HCT116 (cell line): ENCODE results near the gene FUCA2. TPM values are rescaled to one million over a fixed set of nuclear protein-coding genes. Genes with fewer than 3 reads are reported as not detected.

Experiments used
- ATAC-seq: fragments of 200-7000 bp; cut with Tn5 transposase; 2 replicates; pipeline ENCODE4 v1.9.1; 2020; ENCODE audit warnings: mild to moderate bottlenecking, moderate library complexity
- BruUV-seq: library from RNA; stranded (reverse); fragments of 400-500 nt; replicated peaks from 2 replicates; lab custom pipeline; 2021; lab: Mats Ljungman, UMichigan
- CTCF ChIA-PET: fragments of 300-600 bp; sonication (Branson Sonifier 250); formaldehyde crosslinking; loops from one replicate; lab custom pipeline; 2021; ENCODE audit warnings: antibody characterized with exemption; lab: Charles Lee
- POLR2A ChIA-PET: fragments of 300-600, 350-600 bp; sonication (Branson Sonifier 250); formaldehyde crosslinking; loops from one replicate; lab custom pipeline; 2021; ENCODE audit warnings: antibody characterized with exemption; lab: Charles Lee
- RAD21 ChIA-PET, 2 experiments: fragments of 300-600 bp; sonication (Branson Sonifier 250); formaldehyde crosslinking; loops; one replicate each; lab custom pipeline; 2023; ENCODE audit warnings: low total read pairs in 2 of 2; ENCODE audit not compliant: uncharacterized antibody in 2 of 2, unreplicated experiment in 2 of 2, low non-redundant PET in 1 of 2; lab: Charles Lee
- DNase-seq: peaks from one replicate; pipeline ENCODE4 v3.0.0-alpha.2; 2010; ENCODE audit warnings: low read depth, low spot score
- H2AFZ ChIP-seq: fragments of 200-600 bp; shearing (Covaris generic), sonication (generic); 2 replicates; pipeline ENCODE4 v1.6.1; 2017; ENCODE audit warnings: low read depth, mixed run types, mixed read lengths, antibody characterized with exemption, low read length; ENCODE audit not compliant: poor library complexity, severe bottlenecking
- H3K27ac ChIP-seq: 2 replicates; pipeline ENCODE4 v1.5.1; 2012; ENCODE audit warnings: low read depth, low read length
- H3K27me3 ChIP-seq: fragments of 200-600 bp; sonication (generic); 2 replicates; pipeline ENCODE4 v1.6.1; 2016; ENCODE audit warnings: mixed run types, low read length, mixed read lengths; ENCODE audit not compliant: insufficient read depth
- H3K36me3 ChIP-seq, 2 experiments: fragments of 200-500 bp in 1 of 2; fragments of 200-600 bp in 1 of 2; sonication (Bioruptor generic) in 1 of 2; sonication (generic) in 1 of 2; 2 replicates each; pipeline versions ENCODE4 v1.5.1 to v1.6.1; 2014 to 2016; ENCODE audit warnings: low read length in 2 of 2, inconsistent platforms in 1 of 2, mixed read lengths in 1 of 2, mixed run types in 1 of 2; ENCODE audit not compliant: insufficient read depth in 2 of 2, control insufficient read depth in 1 of 2
- H3K4me1 ChIP-seq, 2 experiments: fragments of 200-600 bp in 1 of 2; sonication (generic) in 1 of 2; 2 replicates each; pipeline versions ENCODE4 v1.5.1 to v1.6.1; 2012 to 2017; ENCODE audit warnings: low read length in 2 of 2, inconsistent platforms in 1 of 2, mild to moderate bottlenecking in 1 of 2, mixed read lengths in 1 of 2, mixed run types in 1 of 2, moderate library complexity in 1 of 2; ENCODE audit not compliant: insufficient read depth in 2 of 2, control insufficient read depth in 1 of 2
- H3K4me2 ChIP-seq: fragments of 200-600 bp; sonication (generic); 2 replicates; pipeline ENCODE4 v1.6.1; 2017; ENCODE audit warnings: mixed run types, low read length, mixed read lengths
- H3K4me3 ChIP-seq, 2 experiments: fragments of 200-600 bp in 1 of 2; sonication (generic) in 1 of 2; replicated peaks in 1 of 2; 2 replicates each; pipeline ENCODE4 v1.5.1; 2011 to 2016; ENCODE audit warnings: low read length in 2 of 2, control low read depth in 1 of 2, low read depth in 1 of 2, mild to moderate bottlenecking in 1 of 2, mixed read lengths in 1 of 2, mixed run types in 1 of 2
- H3K79me2 ChIP-seq: fragments of 200-600 bp; sonication (generic); 2 replicates; pipeline ENCODE4 v1.6.1; 2017; ENCODE audit warnings: mild to moderate bottlenecking, mixed run types, low read length, moderate library complexity, mixed read lengths; ENCODE audit not compliant: insufficient read depth
- H3K9ac ChIP-seq: fragments of 200-600 bp; sonication (generic); 2 replicates; pipeline ENCODE4 v1.6.1; 2016; ENCODE audit warnings: low read length, mixed read lengths
- H3K9me2 ChIP-seq: fragments of 200-600 bp; sonication (generic), shearing (Covaris generic); 2 replicates; pipeline ENCODE4 v1.6.1; 2017; ENCODE audit warnings: mixed run types, mild to moderate bottlenecking, moderate library complexity; ENCODE audit not compliant: insufficient read depth
- H3K9me3 ChIP-seq, 2 experiments: fragments of 200-500 bp in 1 of 2; fragments of 200-600 bp in 1 of 2; sonication (Bioruptor generic) in 1 of 2; sonication (generic) in 1 of 2; 2 replicates each; pipeline ENCODE4 v1.6.1; 2014 to 2017; ENCODE audit warnings: low read length in 2 of 2, mixed read lengths in 2 of 2, inconsistent platforms in 1 of 2, low read depth in 1 of 2, mild to moderate bottlenecking in 1 of 2, mixed run types in 1 of 2, moderate library complexity in 1 of 2; ENCODE audit not compliant: control insufficient read depth in 1 of 2, insufficient read depth in 1 of 2
- H4K20me1 ChIP-seq: fragments of 200-600 bp; sonication (generic), shearing (Covaris generic); 2 replicates; pipeline ENCODE4 v1.6.1; 2017; ENCODE audit warnings: mixed run types, mild to moderate bottlenecking, moderate library complexity; ENCODE audit not compliant: insufficient read depth
- CBX3 ChIP-seq: IDR thresholded peaks from 2 replicates; pipeline ENCODE4 v1.6.1; 2012; ENCODE audit warnings: low read depth
- CEBPB ChIP-seq: IDR thresholded peaks from 2 replicates; pipeline ENCODE4 v1.6.1; 2012; ENCODE audit warnings: low read depth
- EGR1 ChIP-seq: IDR thresholded peaks from 2 replicates; pipeline ENCODE4 v1.6.1; 2012; ENCODE audit warnings: low read depth
- SIN3A ChIP-seq: IDR thresholded peaks from 2 replicates; pipeline ENCODE4 v1.6.1; 2012; ENCODE audit warnings: low read depth
- YY1 ChIP-seq: IDR thresholded peaks from 2 replicates; pipeline ENCODE4 v1.6.1; 2011; ENCODE audit warnings: low read length, low read depth, moderate library complexity, mild to moderate bottlenecking; ENCODE audit not compliant: insufficient replicate concordance; ENCODE audit errors: extremely low read depth
- ZBTB33 ChIP-seq: IDR thresholded peaks from 2 replicates; pipeline ENCODE4 v1.6.1; 2011; ENCODE audit warnings: mild to moderate bottlenecking, low read length, moderate library complexity; ENCODE audit not compliant: insufficient replicate concordance; ENCODE audit errors: extremely low read depth
- ZFX ChIP-seq: fragments of 450-650 bp; IDR thresholded peaks from 2 replicates; pipeline ENCODE4 v1.6.1; 2017
- intact Hi-C: fragments of 100-400 bp; cut with micrococcal nuclease; formaldehyde crosslinking; loops from 2 replicates; pipeline ENCODE4 v1.10.0; 2022
- total RNA-seq: library from RNA; stranded (reverse); gene quantifications from one replicate; pipeline ENCODE4 v1.2.1, GENCODE V29; 2021; ENCODE audit not compliant: unreplicated experiment
- TF ChIP-seq, protein P1 (sequence below): IDR thresholded peaks from 2 replicates; pipeline ENCODE4 v1.6.1; 2012; ENCODE audit warnings: low read depth

FUCA2 gene
- total RNA-seq, 1 experiment from 2014 or later, result 75.4 TPM

- POLR2A ChIA-PET, result no interaction called here
- H3K9me3 ChIP-seq, result no peaks in the 10 kb centered on the region
- DNase-seq (no peak), ATAC-seq (no peak)
- BruUV-seq, result no TSS peak
- H3K79me2 ChIP-seq, result no peaks in the 10 kb centered on the region
- H3K27me3 ChIP-seq, result no peaks in the 10 kb centered on the region
- no peaks in the 10 kb centered on the region for H3K4me1 ChIP-seq
- CTCF ChIA-PET, result no interaction called here
- no peak overlapping the region for H3K27ac ChIP-seq
- no peaks in the 10 kb centered on the region for H3K36me3 ChIP-seq
- TF ChIP-seq YY1 (no peak), ZBTB33 (no peak), CBX3 (no peak), EGR1 (no peak), CEBPB (no peak), SIN3A (no peak), ZFX (no peak)
- TF ChIP-seq, protein P1, sequence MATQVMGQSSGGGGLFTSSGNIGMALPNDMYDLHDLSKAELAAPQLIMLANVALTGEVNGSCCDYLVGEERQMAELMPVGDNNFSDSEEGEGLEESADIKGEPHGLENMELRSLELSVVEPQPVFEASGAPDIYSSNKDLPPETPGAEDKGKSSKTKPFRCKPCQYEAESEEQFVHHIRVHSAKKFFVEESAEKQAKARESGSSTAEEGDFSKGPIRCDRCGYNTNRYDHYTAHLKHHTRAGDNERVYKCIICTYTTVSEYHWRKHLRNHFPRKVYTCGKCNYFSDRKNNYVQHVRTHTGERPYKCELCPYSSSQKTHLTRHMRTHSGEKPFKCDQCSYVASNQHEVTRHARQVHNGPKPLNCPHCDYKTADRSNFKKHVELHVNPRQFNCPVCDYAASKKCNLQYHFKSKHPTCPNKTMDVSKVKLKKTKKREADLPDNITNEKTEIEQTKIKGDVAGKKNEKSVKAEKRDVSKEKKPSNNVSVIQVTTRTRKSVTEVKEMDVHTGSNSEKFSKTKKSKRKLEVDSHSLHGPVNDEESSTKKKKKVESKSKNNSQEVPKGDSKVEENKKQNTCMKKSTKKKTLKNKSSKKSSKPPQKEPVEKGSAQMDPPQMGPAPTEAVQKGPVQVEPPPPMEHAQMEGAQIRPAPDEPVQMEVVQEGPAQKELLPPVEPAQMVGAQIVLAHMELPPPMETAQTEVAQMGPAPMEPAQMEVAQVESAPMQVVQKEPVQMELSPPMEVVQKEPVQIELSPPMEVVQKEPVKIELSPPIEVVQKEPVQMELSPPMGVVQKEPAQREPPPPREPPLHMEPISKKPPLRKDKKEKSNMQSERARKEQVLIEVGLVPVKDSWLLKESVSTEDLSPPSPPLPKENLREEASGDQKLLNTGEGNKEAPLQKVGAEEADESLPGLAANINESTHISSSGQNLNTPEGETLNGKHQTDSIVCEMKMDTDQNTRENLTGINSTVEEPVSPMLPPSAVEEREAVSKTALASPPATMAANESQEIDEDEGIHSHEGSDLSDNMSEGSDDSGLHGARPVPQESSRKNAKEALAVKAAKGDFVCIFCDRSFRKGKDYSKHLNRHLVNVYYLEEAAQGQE, result no peak
- H2AFZ ChIP-seq, result no peak overlapping the region
- intact Hi-C loops, result no loop called here
- no peak overlapping the region for H3K4me3 ChIP-seq
- H3K9ac ChIP-seq, result no peak overlapping the region
- RAD21 ChIA-PET, result no interaction called here
- H4K20me1 ChIP-seq, result no peaks in the 10 kb centered on the region
- H3K9me2 ChIP-seq, result no peaks in the 10 kb centered on the region
- no peak overlapping the region for H3K4me2 ChIP-seq
Observed at GRCh38 chr6:143525356-143525755, 13.8 kb upstream of the FUCA2 start.
